K562 (cell line): ENCODE measurements around the gene BOC. TPM values are rescaled to one million over a fixed set of nuclear protein-coding genes. Genes with fewer than 3 reads are reported as not detected.

ENCODE experiments used
- ATAC-seq: fragments of 200-7000 bp; cut with Tn5 transposase; 3 replicates; pipeline ENCODE4 v1.9.1; 2020; ENCODE audit warnings: moderate library complexity
- BruUV-seq: library from RNA; stranded (reverse); fragments of 400-500 nt; replicated peaks from 2 replicates; lab custom pipeline; 2021; lab: Mats Ljungman, UMichigan
- CTCF ChIA-PET: fragments of 300-600 bp; formaldehyde crosslinking; extraction: SDS; loops from one replicate; lab custom pipeline; 2021; ENCODE audit warnings: low intra/inter-chr PET ratio; lab: Yijun Ruan, JAX
- POLR2A ChIA-PET: fragments of 300-600, 350-650 bp; sonication (Branson Sonifier 250); formaldehyde crosslinking; extraction: SDS; loops from one replicate; lab custom pipeline; 2021; ENCODE audit warnings: antibody characterized with exemption, inconsistent platforms; lab: Yijun Ruan, JAX
- DNase-seq, 4 experiments: peaks; one replicate each; pipeline versions ENCODE4 v3.0.0 to v3.0.0-alpha.2; 2011 to 2018; ENCODE audit warnings: low spot score in 3 of 4, mixed read lengths in 3 of 4; ENCODE audit errors: extremely low read depth in 1 of 4
- FAIRE-seq: peaks from 2 replicates; lab custom pipeline; 2011; peaks lifted over from hg19 to GRCh38; lab: Jason Lieb, UNC
- H2AFZ ChIP-seq: 2 replicates; pipeline ENCODE4 v1.6.0; 2011; ENCODE audit warnings: low read depth, low read length, control low read depth, inconsistent platforms
- H3K27ac ChIP-seq: fragments of 200-600 bp; 3 replicates; pipeline ENCODE4 v1.8.0; 2011; ENCODE audit warnings: low read depth, mild to moderate bottlenecking, control low read depth, inconsistent platforms, low read length, moderate library complexity, mixed read lengths; ENCODE audit errors: extremely low read depth
- H3K27me3 ChIP-seq, 2 experiments: fragments of 300-600 bp in 1 of 2; 2 replicates in 1 of 2; 3 replicates in 1 of 2; pipeline versions ENCODE4 v1.6.0 to v1.8.0; 2011; ENCODE audit warnings: inconsistent platforms in 2 of 2, low read length in 2 of 2, mild to moderate bottlenecking in 1 of 2, mixed read lengths in 1 of 2, moderate library complexity in 1 of 2; ENCODE audit not compliant: control insufficient read depth in 2 of 2, insufficient read depth in 2 of 2
- H3K36me3 ChIP-seq: fragments of 300-600 bp; 3 replicates; pipeline ENCODE4 v1.8.0; 2011; ENCODE audit warnings: mild to moderate bottlenecking, low read length, inconsistent platforms; ENCODE audit not compliant: control insufficient read depth, insufficient read depth
- H3K4me1 ChIP-seq, 2 experiments: fragments of 200-600 bp in 1 of 2; replicated peaks in 1 of 2; 2 replicates in 1 of 2; 3 replicates in 1 of 2; pipeline versions ENCODE4 v1.5.1 to v1.8.0; 2011; ENCODE audit warnings: inconsistent platforms in 2 of 2, low read length in 2 of 2, mild to moderate bottlenecking in 1 of 2, mixed read lengths in 1 of 2, moderate library complexity in 1 of 2; ENCODE audit not compliant: control insufficient read depth in 2 of 2, insufficient read depth in 2 of 2
- H3K4me2 ChIP-seq: 2 replicates; pipeline ENCODE4 v1.6.1; 2011; ENCODE audit warnings: low read length, control low read depth, inconsistent platforms, mixed read lengths; ENCODE audit not compliant: insufficient read depth
- H3K4me3 ChIP-seq: fragments of 200-600 bp; sonication (generic), shearing (Covaris generic); 2 replicates; pipeline ENCODE4 v1.5.1; 2016; ENCODE audit warnings: control low read depth, inconsistent platforms
- H3K79me2 ChIP-seq: fragments of 200-600 bp; 3 replicates; pipeline ENCODE4 v1.8.0; 2011; ENCODE audit warnings: low read length, inconsistent platforms; ENCODE audit not compliant: control insufficient read depth, insufficient read depth
- H3K9ac ChIP-seq, 2 experiments: 2 replicates each; pipeline versions ENCODE4 v1.6.0 to v1.6.1; 2011; ENCODE audit warnings: low read depth in 2 of 2, low read length in 2 of 2, control low read depth in 1 of 2, inconsistent platforms in 1 of 2, mild to moderate bottlenecking in 1 of 2, mixed read lengths in 1 of 2; ENCODE audit not compliant: insufficient read depth in 1 of 2
- H3K9me1 ChIP-seq: one replicate; pipeline ENCODE4 v1.6.0; 2011; ENCODE audit warnings: inconsistent platforms, mild to moderate bottlenecking, low read length, moderate library complexity; ENCODE audit not compliant: control insufficient read depth, insufficient read depth
- H3K9me3 ChIP-seq: replicated peaks from 2 replicates; pipeline ENCODE4 v1.5.1; 2011; ENCODE audit warnings: low read depth, low read length, inconsistent platforms; ENCODE audit not compliant: control insufficient read depth, insufficient read depth
- H4K20me1 ChIP-seq: replicated peaks from 2 replicates; pipeline ENCODE4 v1.6.1; 2011; ENCODE audit warnings: low read length, inconsistent platforms, mixed read lengths; ENCODE audit not compliant: control insufficient read depth, insufficient read depth
- AFF1 ChIP-seq, 2 experiments: fragments of 450-650 bp; IDR thresholded peaks; 2 replicates each; pipeline ENCODE4 v1.6.1; 2018; ENCODE audit warnings: mild to moderate bottlenecking in 2 of 2, low read depth in 1 of 2; ENCODE audit not compliant: partially characterized antibody in 2 of 2
- MAX ChIP-seq: sonication (generic); formaldehyde crosslinking; IDR thresholded peaks from 2 replicates; pipeline ENCODE4 v1.9.0; 2022; ENCODE audit warnings: mild to moderate bottlenecking, missing genetic modification reagents
- TFAP4 ChIP-seq: sonication (generic); formaldehyde crosslinking; IDR thresholded peaks from 2 replicates; pipeline ENCODE4 v1.8.0; 2022; ENCODE audit warnings: missing genetic modification reagents, mild to moderate bottlenecking, moderate library complexity, borderline replicate concordance
- WGBS: fragments of 100-300 bp; shearing (Covaris generic); methylation state at CpG from one replicate; pipeline ENCODE4 v1.1.6; 2016; ENCODE audit warnings: low coverage, mixed read lengths; ENCODE audit not compliant: insufficient coverage; ENCODE audit errors: missing lambda C conversion rate; 5-methylcytosine and 5-hydroxymethylcytosine counted together
- in situ Hi-C: fragments of 300-500 bp; cut with MboI; formaldehyde crosslinking; loops from 4 replicates; pipeline ENCODE4 v1.15.0; 2018; ENCODE audit warnings: inconsistent platforms, mixed read lengths
- intact Hi-C: fragments of 100-400 bp; cut with micrococcal nuclease; formaldehyde crosslinking; loops from 2 replicates; pipeline ENCODE4 v1.14.2; 2022
- polyA plus RNA-seq, 8 experiments: library from polyadenylated mRNA; depleted of rRNA in 4 of 8; stranded (reverse) in 5 of 8; unstranded in 3 of 8; fragments of >200 nt; fragmentation: Nextera tagmentation in 2 of 8; fragmentation: Illumina TruSeq in 1 of 8; extraction: Ambion mirVana in 2 of 8; extraction: Trizol in 1 of 8; gene quantifications; 2 replicates each; pipeline versions ENCODE4 v1.2.1 to v1.2.3, GENCODE V29; 2011 to 2014; ENCODE audit warnings: inconsistent platforms in 1 of 8, missing spikeins in 1 of 8
- total RNA-seq, 7 experiments: library from RNA; depleted of rRNA in 6 of 7; stranded (reverse); fragments of >200 nt in 6 of 7; fragmentation: Illumina TruSeq in 2 of 7; extraction: Trizol in 2 of 7; gene quantifications; 2 replicates each; pipeline versions ENCODE4 v1.2.1 to v1.2.3, GENCODE V29; 2011 to 2021; ENCODE audit warnings: low replicate concordance in 1 of 7

Gene BOC
- total and polyA plus RNA-seq, 9 of the 15 experiments (the other 6 are each of a cell fraction or from before 2014, with no cell fraction given): not detected

DNA sequence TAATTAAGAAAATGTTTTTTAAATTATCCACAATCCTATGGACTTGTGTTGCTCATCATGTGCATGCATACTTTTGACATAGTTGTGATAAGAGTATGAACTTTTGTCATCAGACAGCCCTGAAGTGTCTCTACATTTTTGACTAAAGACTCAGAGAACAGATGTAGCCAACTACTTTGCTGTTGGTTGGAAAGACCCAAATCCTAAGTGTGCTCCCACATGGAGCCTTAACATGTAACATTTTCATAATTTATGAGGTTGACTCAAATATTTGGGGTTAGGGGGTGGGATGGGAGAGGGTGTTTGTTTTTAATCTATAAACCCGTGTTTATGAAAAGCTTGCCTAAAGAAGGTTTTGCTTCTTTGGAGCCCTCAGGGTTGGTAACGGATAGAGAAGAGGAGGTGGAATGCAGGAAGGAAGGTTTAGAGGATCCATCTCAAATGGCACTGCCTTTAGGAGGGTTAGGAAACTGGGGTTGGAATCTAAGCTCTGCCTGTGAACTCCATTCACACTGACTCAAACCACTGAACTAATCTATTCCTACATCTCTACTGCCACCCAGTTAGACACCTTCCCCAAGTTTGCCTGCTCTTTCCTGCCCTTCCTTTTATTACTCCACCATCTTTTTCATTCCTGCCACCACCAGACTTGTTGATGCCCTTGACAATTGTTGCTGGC is 3.7 kb downstream of the BOC start:
- WGBS: 6% methylated on average over 2 of the region's 2 CpGs
- CTCF ChIA-PET: no interaction called here
- no peak for FAIRE-seq

More for the DNA sequence above, 3.7 kb downstream of the BOC start:
- in situ Hi-C loops: no loop called here
- no peak overlapping the region for H3K4me3 ChIP-seq
- H3K9me3 ChIP-seq: no peaks in the 10 kb centered on the region
- BruUV-seq: no TSS peak
- H2AFZ ChIP-seq: no peak overlapping the region
- H3K9ac ChIP-seq: no peak overlapping the region
- no peak overlapping the region for H3K27ac ChIP-seq
- no peaks in the 10 kb centered on the region for H3K79me2 ChIP-seq
- peaks cover 0 to 6% of the 10 kb centered on the region in 2 experiments; a peak in 1 of 5 replicates for H3K4me1 ChIP-seq
- DNase-seq (no peak), ATAC-seq (no peak)
- POLR2A ChIA-PET: no interaction called here
- no peaks in the 10 kb centered on the region for H3K9me1 ChIP-seq
- no peaks in the 10 kb centered on the region for H4K20me1 ChIP-seq
- no peak overlapping the region for H3K4me2 ChIP-seq
- intact Hi-C loops: no loop called here
- no peak for TF ChIP-seq TFAP4 (CRISPR knock-in tag)
- no peak for TF ChIP-seq AFF1 (IDR thresholded peaks at IDR 0.05; ENCODE audit: low read depth in 1 of 2, partially characterized antibody in 2 of 2)
- TF ChIP-seq MAX (CRISPR knock-in tag): no peak
- H3K36me3 ChIP-seq: no peaks in the 10 kb centered on the region
- peaks cover 3 to 36% of the 10 kb centered on the region in 2 experiments; a peak in 3 of 5 replicates for H3K27me3 ChIP-seq
